IMR-90 (cell line): ENCODE data around the gene PAX3. TPM values are rescaled to one million over a fixed set of nuclear protein-coding genes. Genes with fewer than 3 reads are reported as not detected.

Experiments used
- ATAC-seq: fragments of 200-7000 bp; cut with Tn5 transposase; 2 replicates; pipeline ENCODE4 v1.9.1; 2020; ENCODE audit warnings: low read depth, mild to moderate bottlenecking, moderate library complexity
- BruUV-seq: library from RNA; stranded (reverse); fragments of 400-500 nt; replicated peaks from 2 replicates; lab custom pipeline; 2021; lab: Mats Ljungman, UMichigan
- CTCF ChIA-PET: fragments of 300-600 bp; formaldehyde crosslinking; extraction: SDS; loops from one replicate; lab custom pipeline; 2021; ENCODE audit warnings: antibody characterized with exemption; lab: Yijun Ruan, JAX
- POLR2A ChIA-PET: fragments of 300-600 bp; sonication (Branson Sonifier 250); formaldehyde crosslinking; loops from one replicate; lab custom pipeline; 2022; ENCODE audit warnings: antibody characterized with exemption; ENCODE audit not compliant: unreplicated experiment; lab: Charles Lee
- DNase-seq: peaks from one replicate; pipeline ENCODE4 v3.0.0; 2013
- H2AFZ ChIP-seq: replicated peaks from 2 replicates; pipeline ENCODE3; 2013; ENCODE audit warnings: low read length, mild to moderate bottlenecking; ENCODE audit not compliant: poor library complexity
- H2AK5ac ChIP-seq: 2 replicates; pipeline ENCODE4 v1.6.1; 2013; ENCODE audit warnings: low read depth, low read length, inconsistent platforms
- H2AK9ac ChIP-seq: replicated peaks from 2 replicates; pipeline ENCODE3; 2013; ENCODE audit warnings: mild to moderate bottlenecking, low read depth, low read length, moderate library complexity; ENCODE audit not compliant: poor library complexity
- H2BK120ac ChIP-seq: 2 replicates; pipeline ENCODE4 v1.6.1; 2013; ENCODE audit warnings: low read depth, low read length, inconsistent platforms
- H2BK15ac ChIP-seq: 3 replicates; pipeline ENCODE4 v1.6.1; 2013; ENCODE audit warnings: low read depth, low read length, inconsistent platforms
- H2BK20ac ChIP-seq: 2 replicates; pipeline ENCODE4 v1.6.1; 2013; ENCODE audit warnings: low read depth, mild to moderate bottlenecking, inconsistent platforms, low read length, moderate library complexity
- H2BK5ac ChIP-seq: 2 replicates; pipeline ENCODE4 v1.6.1; 2013; ENCODE audit warnings: mild to moderate bottlenecking, low read depth, low read length, inconsistent platforms; ENCODE audit not compliant: poor library complexity, severe bottlenecking
- H3K14ac ChIP-seq: replicated peaks from 2 replicates; pipeline ENCODE4 v1.6.1; 2013; ENCODE audit warnings: low read depth, low read length, inconsistent platforms
- H3K18ac ChIP-seq: 2 replicates; pipeline ENCODE4 v1.6.1; 2013; ENCODE audit warnings: low read depth, low read length, control low read depth
- H3K23ac ChIP-seq: 2 replicates; pipeline ENCODE4 v1.6.1; 2013; ENCODE audit warnings: low read depth, low read length, inconsistent platforms
- H3K27ac ChIP-seq: 2 replicates; pipeline ENCODE4 v1.5.1; 2013; ENCODE audit warnings: mild to moderate bottlenecking, control low read depth, low read length; ENCODE audit not compliant: insufficient read depth
- H3K27me3 ChIP-seq: 2 replicates; pipeline ENCODE4 v1.6.1; 2013; ENCODE audit warnings: low read length; ENCODE audit not compliant: control insufficient read depth, insufficient read depth
- H3K36me3 ChIP-seq: 2 replicates; pipeline ENCODE4 v1.6.1; 2013; ENCODE audit warnings: low read length, mixed read lengths; ENCODE audit not compliant: control insufficient read depth, insufficient read depth
- H3K4ac ChIP-seq: 2 replicates; pipeline ENCODE4 v1.6.1; 2013; ENCODE audit warnings: low read depth, low read length, inconsistent platforms
- H3K4me1 ChIP-seq: 2 replicates; pipeline ENCODE4 v1.6.1; 2013; ENCODE audit warnings: low read length, mixed read lengths; ENCODE audit not compliant: control insufficient read depth, insufficient read depth
- H3K4me2 ChIP-seq: 2 replicates; pipeline ENCODE4 v1.6.1; 2013; ENCODE audit warnings: low read depth, mild to moderate bottlenecking, control low read depth, low read length, moderate library complexity
- H3K4me3 ChIP-seq: 2 replicates; pipeline ENCODE4 v1.5.1; 2013; ENCODE audit warnings: low read depth, mild to moderate bottlenecking, control low read depth, low read length, moderate library complexity; ENCODE audit not compliant: insufficient read depth
- H3K56ac ChIP-seq: 2 replicates; pipeline ENCODE4 v1.6.1; 2013; ENCODE audit warnings: low read length, inconsistent platforms; ENCODE audit not compliant: insufficient read depth; ENCODE audit errors: extremely low read depth
- H3K79me1 ChIP-seq, 2 experiments: 2 replicates each; pipeline ENCODE4 v1.6.1; 2013; ENCODE audit warnings: low read length in 2 of 2, inconsistent platforms in 1 of 2, low read depth in 1 of 2
- H3K9ac ChIP-seq: 2 replicates; pipeline ENCODE4 v1.6.1; 2013; ENCODE audit warnings: low read depth, low read length, control low read depth
- H3K9me1 ChIP-seq: 2 replicates; pipeline ENCODE4 v1.6.1; 2013; ENCODE audit warnings: low read length, inconsistent platforms; ENCODE audit not compliant: insufficient read depth
- H3K9me3 ChIP-seq: 2 replicates; pipeline ENCODE4 v1.6.1; 2013; ENCODE audit warnings: low read length; ENCODE audit not compliant: control insufficient read depth, insufficient read depth
- H4K20me1 ChIP-seq: 2 replicates; pipeline ENCODE4 v1.6.1; 2013; ENCODE audit warnings: low read length, inconsistent platforms; ENCODE audit not compliant: insufficient read depth
- H4K5ac ChIP-seq: 2 replicates; pipeline ENCODE4 v1.6.1; 2013; ENCODE audit warnings: mild to moderate bottlenecking, low read depth, low read length, control low read depth
- H4K8ac ChIP-seq, 2 experiments: 2 replicates each; pipeline ENCODE4 v1.6.1; 2013; ENCODE audit warnings: low read depth in 2 of 2, low read length in 2 of 2, control low read depth in 1 of 2, inconsistent platforms in 1 of 2
- H4K91ac ChIP-seq: 2 replicates; pipeline ENCODE4 v1.6.1; 2013; ENCODE audit warnings: low read depth, low read length, inconsistent platforms; ENCODE audit not compliant: insufficient read depth
- CHD1 ChIP-seq: IDR thresholded peaks from 2 replicates; pipeline ENCODE4 v1.6.1; 2012; ENCODE audit warnings: low read depth, low read length, improper control_type of control experiment
- MAZ ChIP-seq: IDR thresholded peaks from 2 replicates; pipeline ENCODE4 v1.6.1; 2012; ENCODE audit warnings: low read depth, mild to moderate bottlenecking, low read length, improper control_type of control experiment, moderate library complexity, borderline replicate concordance
- RCOR1 ChIP-seq: IDR thresholded peaks from 2 replicates; pipeline ENCODE4 v1.6.1; 2012; ENCODE audit warnings: mild to moderate bottlenecking, low read length, improper control_type of control experiment; ENCODE audit not compliant: insufficient replicate concordance
- RFX5 ChIP-seq: IDR thresholded peaks from 2 replicates; pipeline ENCODE4 v1.8.0; 2012; ENCODE audit warnings: low read depth, mild to moderate bottlenecking, low read length, moderate library complexity
- WGBS, 2 experiments: methylation state at CpG; one replicate each; pipeline versions ENCODE4 v1.1.5 to v1.1.7; 2013; ENCODE audit warnings: missing lambda C conversion rate in 2 of 2; ENCODE audit not compliant: insufficient read length in 1 of 2; ENCODE audit errors: extremely low coverage in 2 of 2; 5-methylcytosine and 5-hydroxymethylcytosine counted together
- dilution Hi-C: fragments of 300-500 bp; cut with HindIII; formaldehyde crosslinking; loops from one replicate; pipeline ENCODE4 v1.14.3; 2018; ENCODE audit warnings: low sequenced_read_pairs; ENCODE audit not compliant: unreplicated experiment
- in situ Hi-C: fragments of 300-500 bp; cut with MboI; formaldehyde crosslinking; loops from 3 replicates; pipeline ENCODE4 v1.14.3; 2019; ENCODE audit warnings: low sequenced_read_pairs, inconsistent platforms, mixed read lengths
- intact Hi-C: fragments of 100-400 bp; cut with micrococcal nuclease; formaldehyde crosslinking; loops from 2 replicates; pipeline ENCODE4 v1.10.0; 2022
- polyA plus RNA-seq, 3 experiments: library from polyadenylated mRNA; depleted of rRNA; stranded (reverse); fragments of >200 nt; gene quantifications; 2 replicates each; pipeline ENCODE4 v1.2.3, GENCODE V29; 2012; ENCODE audit warnings: low replicate concordance in 1 of 3
- total RNA-seq: library from RNA; depleted of rRNA; stranded (reverse); fragments of >200 nt; gene quantifications from 2 replicates; pipeline ENCODE4 v1.2.3, GENCODE V29; 2012
- TF ChIP-seq, protein P1 (sequence below): conservative IDR thresholded peaks from 2 replicates; pipeline ENCODE4 v1.5.1; 2012; ENCODE audit warnings: mild to moderate bottlenecking, low read depth, low read length, improper control_type of control experiment

Gene PAX3
- total and polyA plus RNA-seq, 2 of the 4 experiments (the other 2 are of a cell fraction) = not detected

DNA sequence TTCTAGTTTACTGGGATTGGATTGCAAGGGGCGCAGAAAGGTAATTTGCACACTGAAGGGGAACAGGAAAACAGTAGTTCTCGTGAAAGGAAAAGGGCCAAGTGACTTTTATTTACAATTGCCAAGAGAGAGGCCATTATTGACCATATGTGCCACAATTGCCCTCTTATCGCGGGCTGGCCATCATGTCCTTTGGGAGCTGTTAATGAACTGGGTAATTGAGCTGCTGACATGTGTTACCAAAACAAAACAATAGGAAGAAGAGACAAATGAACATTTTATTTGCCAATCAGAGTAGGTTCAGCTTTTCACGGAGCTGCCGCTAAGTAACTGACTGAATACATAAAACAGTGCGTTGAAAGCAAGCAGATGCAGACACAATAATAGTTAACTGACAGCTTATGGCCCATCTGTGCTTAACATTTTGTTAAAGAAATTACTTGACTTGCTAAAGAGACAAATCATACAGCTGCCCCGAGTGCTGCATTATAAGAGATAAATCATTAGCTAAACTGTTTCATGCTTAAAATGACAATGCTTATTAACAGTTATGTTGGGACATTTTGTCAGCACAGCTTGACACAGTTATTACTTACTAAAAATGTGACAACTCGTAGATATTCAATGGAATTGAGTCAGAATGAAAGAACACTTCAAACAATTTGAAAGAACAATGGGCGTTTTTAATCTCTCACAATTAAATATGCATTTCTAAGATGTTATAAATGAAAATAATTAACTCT lies 57.5 kb downstream of the PAX3 start:
- H3K4me2 ChIP-seq = no peak overlapping the region
- no peak overlapping the region for H2AFZ ChIP-seq
- no peak overlapping the region for H2BK5ac ChIP-seq
- H3K23ac ChIP-seq = no peak overlapping the region
- no peaks in the 10 kb centered on the region for H3K9me1 ChIP-seq
- H4K91ac ChIP-seq = no peak overlapping the region
- H3K9ac ChIP-seq = no peak overlapping the region
- no peak overlapping the region for H4K5ac ChIP-seq
- H3K27ac ChIP-seq = no peak overlapping the region
- no peak overlapping the region for H4K8ac ChIP-seq
- H3K18ac ChIP-seq = no peak overlapping the region
- ATAC-seq (no peak), DNase-seq (no peak)
- in situ Hi-C loops = no loop called here
- intact Hi-C loops = no loop called here
- H2AK9ac ChIP-seq = no peak overlapping the region
- ChIA-PET CTCF (no interaction called here), POLR2A (no interaction called here)
- WGBS, 2 experiments = 0% methylated on average over 3 of the region's 10 CpGs; no CpG with 5 or more reads in 1 of the 2 experiments
- H3K79me1 ChIP-seq = no peaks in the 10 kb centered on the region
- no peak overlapping the region for H2BK120ac ChIP-seq
- no peaks in the 10 kb centered on the region for H3K36me3 ChIP-seq
- no peak overlapping the region for H2AK5ac ChIP-seq
- H3K4me3 ChIP-seq = no peak overlapping the region
- H4K20me1 ChIP-seq = no peaks in the 10 kb centered on the region
- peaks cover 5% of the 10 kb centered on the region for H3K27me3 ChIP-seq
- TF ChIP-seq CHD1 (no peak), MAZ (no peak), RFX5 (no peak), RCOR1 (no peak)
- TF ChIP-seq, protein P1, sequence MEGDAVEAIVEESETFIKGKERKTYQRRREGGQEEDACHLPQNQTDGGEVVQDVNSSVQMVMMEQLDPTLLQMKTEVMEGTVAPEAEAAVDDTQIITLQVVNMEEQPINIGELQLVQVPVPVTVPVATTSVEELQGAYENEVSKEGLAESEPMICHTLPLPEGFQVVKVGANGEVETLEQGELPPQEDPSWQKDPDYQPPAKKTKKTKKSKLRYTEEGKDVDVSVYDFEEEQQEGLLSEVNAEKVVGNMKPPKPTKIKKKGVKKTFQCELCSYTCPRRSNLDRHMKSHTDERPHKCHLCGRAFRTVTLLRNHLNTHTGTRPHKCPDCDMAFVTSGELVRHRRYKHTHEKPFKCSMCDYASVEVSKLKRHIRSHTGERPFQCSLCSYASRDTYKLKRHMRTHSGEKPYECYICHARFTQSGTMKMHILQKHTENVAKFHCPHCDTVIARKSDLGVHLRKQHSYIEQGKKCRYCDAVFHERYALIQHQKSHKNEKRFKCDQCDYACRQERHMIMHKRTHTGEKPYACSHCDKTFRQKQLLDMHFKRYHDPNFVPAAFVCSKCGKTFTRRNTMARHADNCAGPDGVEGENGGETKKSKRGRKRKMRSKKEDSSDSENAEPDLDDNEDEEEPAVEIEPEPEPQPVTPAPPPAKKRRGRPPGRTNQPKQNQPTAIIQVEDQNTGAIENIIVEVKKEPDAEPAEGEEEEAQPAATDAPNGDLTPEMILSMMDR = no peak
- H3K4ac ChIP-seq = no peak overlapping the region
- no peak overlapping the region for H3K14ac ChIP-seq
- H2BK15ac ChIP-seq = no peak overlapping the region
- H2BK20ac ChIP-seq = no peak overlapping the region
- H3K4me1 ChIP-seq = no peaks in the 10 kb centered on the region
- dilution Hi-C loops = no loop called here
- H3K9me3 ChIP-seq = no peaks in the 10 kb centered on the region
- no TSS peak for BruUV-seq
- H3K56ac ChIP-seq = no peak overlapping the region
